HepG2 (cell line): ENCODE results near the gene CD4. TPM values are rescaled to one million over a fixed set of nuclear protein-coding genes. Genes with fewer than 3 reads are reported as not detected.

Experiments used
- AGO1 ChIP-seq: fragments of 200-400 bp; formaldehyde crosslinking; IDR thresholded peaks from 2 replicates; pipeline ENCODE4 v1.6.1; 2017; ENCODE audit warnings: mild to moderate bottlenecking, low read depth, low read length, moderate library complexity; ENCODE audit not compliant: poor library complexity, severe bottlenecking
- CBX5 ChIP-seq: sonication (generic); formaldehyde crosslinking; IDR thresholded peaks from 2 replicates; pipeline ENCODE4 v1.4.0; 2020; ENCODE audit warnings: missing genetic modification reagents, borderline replicate concordance
- CCAR2 ChIP-seq: fragments of 200-400 bp; formaldehyde crosslinking; optimal IDR thresholded peaks from 2 replicates; pipeline ENCODE3; 2018; ENCODE audit warnings: low read depth, mild to moderate bottlenecking, low read length, moderate library complexity
- MIER2 ChIP-seq: IDR thresholded peaks from 2 replicates; pipeline ENCODE4 v1.6.1; 2016; ENCODE audit warnings: missing biosample characterization, missing genetic modification reagents
- PAXIP1 ChIP-seq: sonication (generic); formaldehyde crosslinking; conservative IDR thresholded peaks from 2 replicates; pipeline ENCODE4 v1.4.0; 2020; ENCODE audit warnings: mild to moderate bottlenecking, missing genetic modification reagents, moderate library complexity
- PCBP2 ChIP-seq: fragments of 200-400 bp; formaldehyde crosslinking; optimal IDR thresholded peaks from 2 replicates; pipeline ENCODE3; 2018; ENCODE audit warnings: low read length, low read depth; ENCODE audit not compliant: poor library complexity, severe bottlenecking
- PRMT3 ChIP-seq: sonication (generic); formaldehyde crosslinking; IDR thresholded peaks from 2 replicates; pipeline ENCODE4 v1.8.1; 2022; ENCODE audit warnings: low read depth, mild to moderate bottlenecking, moderate library complexity, missing genetic modification reagents, borderline replicate concordance
- SAP130 ChIP-seq: IDR thresholded peaks from 2 replicates; pipeline ENCODE4 v1.6.1; 2016; ENCODE audit warnings: low read depth
- ZBED4 ChIP-seq: sonication (generic); formaldehyde crosslinking; IDR thresholded peaks from 2 replicates; pipeline ENCODE4 v1.4.0; 2020; ENCODE audit warnings: missing genetic modification reagents, borderline replicate concordance
- ZNF121 ChIP-seq: sonication (generic); formaldehyde crosslinking; IDR thresholded peaks from 2 replicates; pipeline ENCODE4 v1.5.0; 2020; ENCODE audit warnings: mild to moderate bottlenecking, missing genetic modification reagents
- ZNF512B ChIP-seq: sonication (generic); formaldehyde crosslinking; IDR thresholded peaks from 2 replicates; pipeline ENCODE4 v1.5.1; 2020; ENCODE audit warnings: missing genetic modification reagents, mild to moderate bottlenecking, borderline replicate concordance
- ZNF746 ChIP-seq: sonication (generic); formaldehyde crosslinking; IDR thresholded peaks from 2 replicates; pipeline ENCODE4 v1.8.0; 2022; ENCODE audit warnings: mild to moderate bottlenecking, missing genetic modification reagents
- ZSCAN31 ChIP-seq: sonication (generic); formaldehyde crosslinking; IDR thresholded peaks from 2 replicates; pipeline ENCODE4 v1.5.0; 2020; ENCODE audit warnings: low read depth, mild to moderate bottlenecking, missing genetic modification reagents
- polyA plus RNA-seq, 8 experiments: library from polyadenylated mRNA; depleted of rRNA in 3 of 8; stranded (reverse) in 7 of 8; unstranded in 1 of 8; fragments of >200 nt; fragmentation: Illumina TruSeq in 4 of 8; extraction: Trizol in 4 of 8; gene quantifications; 2 replicates each; pipeline versions ENCODE4 v1.2.1 to v1.2.3, GENCODE V29; 2011 to 2016; ENCODE audit warnings: low read depth in 4 of 8, missing spikeins in 1 of 8, mixed read lengths in 1 of 8; ENCODE audit not compliant: insufficient read depth in 1 of 8
- total RNA-seq, 5 experiments: library from RNA; depleted of rRNA; stranded (reverse); fragments of >200 nt; fragmentation: Illumina TruSeq; extraction: Trizol; gene quantifications; 2 replicates each; pipeline ENCODE4 v1.2.3, GENCODE V29; 2016; ENCODE audit warnings: low read depth in 1 of 5
- TF ChIP-seq, protein P1 (sequence below): sonication (generic); formaldehyde crosslinking; IDR thresholded peaks from 2 replicates; pipeline ENCODE4 v1.8.1; 2022; ENCODE audit warnings: mild to moderate bottlenecking, missing genetic modification reagents
- TF ChIP-seq, protein P2 (sequence below): sonication (generic); formaldehyde crosslinking; IDR thresholded peaks from 2 replicates; pipeline ENCODE4 v1.5.1; 2020; ENCODE audit warnings: missing genetic modification reagents, mild to moderate bottlenecking, borderline replicate concordance

Gene CD4
- total and polyA plus RNA-seq, 2 of the 13 experiments (the other 11 are each of a cell fraction or from before 2014, with no cell fraction given) = 0.07 to 0.95 TPM

- TF ChIP-seq ZNF512B (CRISPR knock-in tag) (no peak), CCAR2 (no peak), PAXIP1 (CRISPR knock-in tag) (no peak), PRMT3 (CRISPR knock-in tag) (no peak), ZNF121 (CRISPR knock-in tag) (no peak), PCBP2 (peak; percentile 52), ZSCAN31 (CRISPR knock-in tag) (no peak), CBX5 (CRISPR knock-in tag) (no peak), MIER2 (CRISPR knock-in tag) (no peak), SAP130 (CRISPR knock-in tag) (no peak), ZNF746 (CRISPR knock-in tag) (peak; percentile 81), AGO1 (peak; percentile 91), ZBED4 (CRISPR knock-in tag) (no peak)
- TF ChIP-seq, protein P1, sequence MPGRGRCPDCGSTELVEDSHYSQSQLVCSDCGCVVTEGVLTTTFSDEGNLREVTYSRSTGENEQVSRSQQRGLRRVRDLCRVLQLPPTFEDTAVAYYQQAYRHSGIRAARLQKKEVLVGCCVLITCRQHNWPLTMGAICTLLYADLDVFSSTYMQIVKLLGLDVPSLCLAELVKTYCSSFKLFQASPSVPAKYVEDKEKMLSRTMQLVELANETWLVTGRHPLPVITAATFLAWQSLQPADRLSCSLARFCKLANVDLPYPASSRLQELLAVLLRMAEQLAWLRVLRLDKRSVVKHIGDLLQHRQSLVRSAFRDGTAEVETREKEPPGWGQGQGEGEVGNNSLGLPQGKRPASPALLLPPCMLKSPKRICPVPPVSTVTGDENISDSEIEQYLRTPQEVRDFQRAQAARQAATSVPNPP = no peak
- TF ChIP-seq, protein P2, sequence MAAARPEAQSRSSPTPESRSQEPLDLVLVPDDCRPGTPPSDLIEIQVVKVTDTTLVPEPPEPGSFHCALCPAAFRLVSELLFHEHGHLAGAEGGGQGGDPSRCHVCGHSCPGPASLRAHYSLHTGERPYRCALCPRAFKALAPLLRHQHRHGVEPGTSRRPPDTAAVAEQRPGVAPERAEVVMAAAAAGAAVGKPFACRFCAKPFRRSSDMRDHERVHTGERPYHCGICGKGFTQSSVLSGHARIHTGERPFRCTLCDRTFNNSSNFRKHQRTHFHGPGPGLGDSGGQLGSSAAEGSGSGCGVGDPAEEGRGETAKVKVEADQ = peak; percentile 27; the same call in 1 of the 2 replicates
These were observed 32.5 kb downstream of the CD4 start, which contains the start of gene GPR162 (continued) for GRCh38 chr12:6821591-6822425.
